Loucy (cell line): Measurements from ENCODE around the gene NRXN3.

Experiments
- EZH2phosphoT487 ChIP-seq: fragments of 200-600 bp; IDR thresholded peaks from 2 replicates; pipeline ENCODE4 v1.6.1; 2018; ENCODE audit warnings: antibody characterized with exemption, mild to moderate bottlenecking, moderate library complexity, borderline replicate concordance
- TF ChIP-seq, protein P1 (sequence below): fragments of 200-600 bp; sonication (generic); conservative IDR thresholded peaks from 2 replicates; pipeline ENCODE4 v1.5.1; 2014; ENCODE audit warnings: mild to moderate bottlenecking, antibody characterized with exemption, low read length

GRCh38 chr14:78721756-78722480 is 551.7 kb downstream of the NRXN3 start:
- TF ChIP-seq, protein P1, sequence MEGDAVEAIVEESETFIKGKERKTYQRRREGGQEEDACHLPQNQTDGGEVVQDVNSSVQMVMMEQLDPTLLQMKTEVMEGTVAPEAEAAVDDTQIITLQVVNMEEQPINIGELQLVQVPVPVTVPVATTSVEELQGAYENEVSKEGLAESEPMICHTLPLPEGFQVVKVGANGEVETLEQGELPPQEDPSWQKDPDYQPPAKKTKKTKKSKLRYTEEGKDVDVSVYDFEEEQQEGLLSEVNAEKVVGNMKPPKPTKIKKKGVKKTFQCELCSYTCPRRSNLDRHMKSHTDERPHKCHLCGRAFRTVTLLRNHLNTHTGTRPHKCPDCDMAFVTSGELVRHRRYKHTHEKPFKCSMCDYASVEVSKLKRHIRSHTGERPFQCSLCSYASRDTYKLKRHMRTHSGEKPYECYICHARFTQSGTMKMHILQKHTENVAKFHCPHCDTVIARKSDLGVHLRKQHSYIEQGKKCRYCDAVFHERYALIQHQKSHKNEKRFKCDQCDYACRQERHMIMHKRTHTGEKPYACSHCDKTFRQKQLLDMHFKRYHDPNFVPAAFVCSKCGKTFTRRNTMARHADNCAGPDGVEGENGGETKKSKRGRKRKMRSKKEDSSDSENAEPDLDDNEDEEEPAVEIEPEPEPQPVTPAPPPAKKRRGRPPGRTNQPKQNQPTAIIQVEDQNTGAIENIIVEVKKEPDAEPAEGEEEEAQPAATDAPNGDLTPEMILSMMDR, result no peak
- TF ChIP-seq EZH2phosphoT487, result no peak
